Adrenal gland (tissue), 12 donors: ENCODE results near the gene NDOR1. TPM values are rescaled to one million over a fixed set of nuclear protein-coding genes. Genes with fewer than 3 reads are reported as not detected.

Experiments used
- DNase-seq, 7 donors: peaks; one replicate each; pipeline ENCODE4 v3.0.0-alpha.2; 2019 to 2020
- H3K27ac ChIP-seq, 5 donors: fragments of 200-600 bp; sonication (generic) in 4 of 5; 1 replicate in 3 of 5; 2 replicates in 2 of 5; pipeline versions ENCODE4 v1.5.1 to v1.8.0; 2016 to 2020; ENCODE audit warnings: mild to moderate bottlenecking in 1 of 5
- H3K27me3 ChIP-seq: fragments of 200-600 bp; 2 replicates; pipeline ENCODE4 v1.8.0; 2021
- H3K36me3 ChIP-seq, 2 donors: fragments of 200-600 bp; replicated peaks in 1 of 2; 1 replicate in 1 of 2; 2 replicates in 1 of 2; pipeline versions ENCODE4 v1.5.1 to v1.8.0; 2018 to 2022
- H3K4me1 ChIP-seq, 2 donors: fragments of 200-600 bp; replicated peaks in 1 of 2; 1 replicate in 1 of 2; 2 replicates in 1 of 2; pipeline versions ENCODE4 v1.5.1 to v1.8.0; 2018 to 2021
- H3K4me3 ChIP-seq, 4 donors: fragments of 200-600 bp; sonication (generic) in 3 of 4; one replicate each; pipeline ENCODE4 v1.5.1; 2016 to 2018
- H3K9me3 ChIP-seq, 3 donors: fragments of 200-600 bp; sonication (generic) in 1 of 3; replicated peaks in 1 of 3; 1 replicate in 2 of 3; 2 replicates in 1 of 3; pipeline versions ENCODE4 v1.5.1 to v1.8.0; 2016 to 2021
- CTCF ChIP-seq, 6 experiments: fragments of 450-650 bp in 4 of 6; fragments of 200-600 bp in 2 of 6; sonication (generic) in 1 of 6; IDR thresholded peaks; 1 replicate in 5 of 6; 2 replicates in 1 of 6; pipeline versions ENCODE4 v1.5.1 to v1.8.0; 2016 to 2021; ENCODE audit warnings: antibody characterized with exemption in 6 of 6, mild to moderate bottlenecking in 2 of 6, moderate library complexity in 1 of 6
- POLR2A ChIP-seq, 2 donors: fragments of 450-650 bp; IDR thresholded peaks; one replicate each; pipeline ENCODE4 v1.6.1; 2017; ENCODE audit warnings: antibody characterized with exemption in 2 of 2, mild to moderate bottlenecking in 2 of 2, moderate library complexity in 1 of 2
- WGBS, 4 donors: extraction: QIAGEN DNeasy Blood & Tissue Kit in 2 of 4; methylation state at CpG; one replicate each; pipeline versions ENCODE4 v1.1.5 to v1.1.7; 2013 to 2017; 5-methylcytosine and 5-hydroxymethylcytosine counted together
- intact Hi-C, 2 donors: fragments of 100-400 bp; cut with DNase I; formaldehyde crosslinking; loops; one replicate each; pipeline versions ENCODE4 v1.14.1 to v1.15.0; 2022 to 2023
- polyA plus RNA-seq, 3 donors: library from polyadenylated mRNA; stranded (reverse); fragments of 200-250 nt in 2 of 3; fragments of 350-450 nt in 1 of 3; fragmentation: Illumina TruSeq in 1 of 3; extraction: RNeasy Lipid Tissue Mini Kit (QIAGEN cat#74804) in 1 of 3; gene quantifications; one replicate each; pipeline ENCODE4 v1.2.3, GENCODE V29; 2013 to 2014
- total RNA-seq, 9 donors: library from RNA; depleted of rRNA in 4 of 9; stranded (reverse); fragments of >200 nt in 4 of 9; fragments of 120-200 nt in 1 of 9; fragmentation: NEBNext Ultra II Directional in 1 of 9; extraction: Animal tissue kit (Norgen Biotek cat#: 25700) in 1 of 9; gene quantifications; one replicate each; pipeline versions ENCODE4 v1.1.0 to v1.2.4, GENCODE V29; 2013 to 2023
- donor health status: healthy with polysubstance abuse.
- donor health status: Bipolar disorder and iron deficiency.
- donor health status: DM: yes; HTN: yes; CAD: no.
- donor health status: DM: no; HTN: no; CAD: no.
- donor health status: DM: no; HTN: no; CAD: no.
- donor health status: DM: yes; HTN: yes; CAD: no.

Gene NDOR1
- total and polyA plus RNA-seq, 12 donors: 1.6 to 36.4 (median 13.7) TPM

GRCh38 chr9:137176302-137177182 lies 29.0 kb upstream of the NDOR1 start:
- WGBS, 4 donors: 53 to 70% (median 64%) methylated on average over 12 to 17 of the region's 17 CpGs
- Histone ChIP-seq H3K4me3 (no peak overlapping the region), H3K9me3 (no peaks in the 10 kb centered on the region), H3K27ac (no peak overlapping the region), H3K4me1 (peaks cover 8 to 10% of the 10 kb centered on the region in 2 donors), H3K36me3 (peaks cover 0 to 23% of the 10 kb centered on the region in 2 donors), H3K27me3 (peaks cover 9% of the 10 kb centered on the region)
- intact Hi-C loops: no loop called here
- no peak for DNase-seq
- TF ChIP-seq CTCF (IDR thresholded peaks at IDR 0.05) (peak in 3 of 6 experiments; percentile 19 to 34 (median 29)), POLR2A (IDR thresholded peaks at IDR 0.05) (no peak)

GRCh38 chr9:137178201-137178938 lies 27.1 kb upstream of the NDOR1 start:
- H3K27ac ChIP-seq: peak overlapping the region in 4 of 5 donors; percentile 5 to 81 (median 42)
- H3K36me3 ChIP-seq: peaks cover 0 to 41% of the 10 kb centered on the region in 2 donors
- intact Hi-C loops: no loop called here
- H3K9me3 ChIP-seq: no peaks in the 10 kb centered on the region
- DNase-seq: peak in 6 of 7 donors; percentile 64 to 78 (median 69)
- TF ChIP-seq POLR2A (IDR thresholded peaks at IDR 0.05) (no peak), CTCF (IDR thresholded peaks at IDR 0.05) (no peak)
- no peaks in the 10 kb centered on the region for H3K27me3 ChIP-seq
- H3K4me3 ChIP-seq: no peak overlapping the region
- peaks cover 8 to 10% of the 10 kb centered on the region in 2 donors for H3K4me1 ChIP-seq
- 69 to 85% (median 73%) methylated on average over 9 to 23 of the region's 23 CpGs for WGBS, 4 donors

- no peak for DNase-seq
- TF ChIP-seq CTCF (IDR thresholded peaks at IDR 0.05) (no peak), POLR2A (IDR thresholded peaks at IDR 0.05) (no peak)
- H3K4me3 ChIP-seq: no peak overlapping the region
- 89 to 93% (median 91%) methylated on average over 8 to 19 of the region's 19 CpGs for WGBS, 4 donors
- H3K9me3 ChIP-seq: no peaks in the 10 kb centered on the region
- peaks cover 8 to 10% of the 10 kb centered on the region in 2 donors for H3K4me1 ChIP-seq
- H3K36me3 ChIP-seq: peaks cover 0 to 48% of the 10 kb centered on the region in 2 donors
- H3K27me3 ChIP-seq: no peaks in the 10 kb centered on the region
- intact Hi-C loops: no loop called here
- H3K27ac ChIP-seq: peak overlapping the region in 2 of 5 donors; percentile 70 to 81
Observed at GRCh38 chr9:137178939-137179630, 26.4 kb upstream of the NDOR1 start.

GRCh38 chr9:137179761-137180160 lies 25.7 kb upstream of the NDOR1 start:
- Histone ChIP-seq H3K4me1 (peaks cover 8 to 10% of the 10 kb centered on the region in 2 donors), H3K27me3 (no peaks in the 10 kb centered on the region), H3K27ac (no peak overlapping the region), H3K4me3 (no peak overlapping the region), H3K36me3 (peaks cover 0 to 50% of the 10 kb centered on the region in 2 donors), H3K9me3 (no peaks in the 10 kb centered on the region)
- intact Hi-C loops: no loop called here
- TF ChIP-seq POLR2A (IDR thresholded peaks at IDR 0.05): no peak
- no peak for TF ChIP-seq CTCF (IDR thresholded peaks at IDR 0.05)
- WGBS, 4 donors: 92 to 98% (median 95%) methylated on average over 10 to 17 of the region's 17 CpGs
- no peak for DNase-seq
